ENCODE data around the gene IL17REL. TPM values are rescaled to one million over a fixed set of nuclear protein-coding genes. Genes with fewer than 3 reads are reported as not detected.

Gene IL17REL
- total RNA-seq (under 1 TPM; 0.20 to 0.29 TPM), polyA plus RNA-seq (not detected)

- H3K27me3 ChIP-seq (ENCODE audit: insufficient read depth, low read length, poor library complexity, severe bottlenecking): peaks cover 6% of the 10 kb centered on the region
- no peak within 1 kb of the TSS for H3K4me3 ChIP-seq (ENCODE audit: low read length)
- peaks cover 36% of the 10 kb centered on the region for H3K4me1 ChIP-seq (ENCODE audit: insufficient read depth, low read length)
- Mint-ChIP-seq H3K4me3 (peak within 1 kb of the TSS in 6 of 7 donors; percentile 20 to 70 (median 56)), H3K4me1 (peaks cover 7 to 27% (median 19%) of the 10 kb centered on the region in 3 donors), H3K27ac (peak within 1 kb of the TSS in 7 of 8 donors; percentile 27 to 92 (median 77)), H3K27me3 (peaks cover 3 to 7% of the 10 kb centered on the region in 2 donors), H3K36me3 (no peaks in the 10 kb centered on the region), H3K9me3 (no peaks in the 10 kb centered on the region)
- H3K36me3 ChIP-seq (ENCODE audit: insufficient read depth, low read length): no peaks in the 10 kb centered on the region
- H3K27ac ChIP-seq (ENCODE audit: low read depth, low read length): no peak within 1 kb of the TSS
- no peak for DNase-seq
- H3K9me3 ChIP-seq (ENCODE audit: low read length): no peaks in the 10 kb centered on the region
- ChIA-PET CTCF (interaction anchor here (1.4 kb wide), 1 partner anchor 18 kb away, joined by 8 read pairs; no protein-coding TSS in a partner anchor), POLR2A (no interaction called here)
Observed at GRCh38 chr22:50012211-50013181, at the start of gene IL17REL. TSS of gene IL17REL (minus strand) at chr22:50012765. CDS start at chr22:50012646, 119 bp downstream.

GRCh38 chr22:50061824-50062355, 49.3 kb upstream of the IL17REL start:
- H3K4me3 ChIP-seq (ENCODE audit: low read length): no peak overlapping the region
- H3K4me3 Mint-ChIP-seq: no peak overlapping the region
- DNase-seq: no peak
- peaks cover 0 to 12% (median 0%) of the 10 kb centered on the region in 3 donors for H3K4me1 Mint-ChIP-seq
- no peaks in the 10 kb centered on the region for H3K9me3 ChIP-seq (ENCODE audit: low read length)
- POLR2A ChIA-PET: no interaction called here
- no peak overlapping the region for H3K27ac Mint-ChIP-seq
- no peaks in the 10 kb centered on the region for H3K36me3 ChIP-seq (ENCODE audit: insufficient read depth, low read length)
- no peak overlapping the region for H3K27ac ChIP-seq (ENCODE audit: low read depth, low read length)
- no peaks in the 10 kb centered on the region for H3K36me3 Mint-ChIP-seq
- H3K27me3 ChIP-seq (ENCODE audit: insufficient read depth, low read length, poor library complexity, severe bottlenecking): peaks cover 4% of the 10 kb centered on the region
- H3K27me3 Mint-ChIP-seq: peaks cover 7 to 15% of the 10 kb centered on the region in 2 donors
- no peaks in the 10 kb centered on the region for H3K9me3 Mint-ChIP-seq
- CTCF ChIA-PET: no interaction called here
- no peaks in the 10 kb centered on the region for H3K4me1 ChIP-seq (ENCODE audit: insufficient read depth, low read length)

- H3K9me3 Mint-ChIP-seq: no peaks in the 10 kb centered on the region
- H3K36me3 Mint-ChIP-seq: no peaks in the 10 kb centered on the region
- Histone ChIP-seq H3K4me3 (ENCODE audit: low read length) (no peak overlapping the region), H3K27ac (ENCODE audit: low read depth, low read length) (no peak overlapping the region), H3K9me3 (ENCODE audit: low read length) (no peaks in the 10 kb centered on the region), H3K4me1 (ENCODE audit: insufficient read depth, low read length) (no peaks in the 10 kb centered on the region), H3K27me3 (ENCODE audit: insufficient read depth, low read length, poor library complexity, severe bottlenecking) (peaks cover 4% of the 10 kb centered on the region), H3K36me3 (ENCODE audit: insufficient read depth, low read length) (no peaks in the 10 kb centered on the region)
- no peak overlapping the region for H3K4me3 Mint-ChIP-seq
- no peak overlapping the region for H3K27ac Mint-ChIP-seq
- POLR2A ChIA-PET: no interaction called here
- peaks cover 0 to 12% (median 0%) of the 10 kb centered on the region in 3 donors for H3K4me1 Mint-ChIP-seq
- CTCF ChIA-PET: no interaction called here
- no peak for DNase-seq
- H3K27me3 Mint-ChIP-seq: peaks cover 7 to 21% of the 10 kb centered on the region in 2 donors
Observed at GRCh38 chr22:50061141-50061823, 48.7 kb upstream of the IL17REL start.

- CTCF ChIA-PET: no interaction called here
- Mint-ChIP-seq H3K27ac (no peak overlapping the region), H3K4me1 (peaks cover 0 to 12% (median 0%) of the 10 kb centered on the region in 3 donors)
Observed at GRCh38 chr22:50060441-50061140, 48.0 kb upstream of the IL17REL start.

GRCh38 chr22:50059881-50060262, 47.3 kb upstream of the IL17REL start:
- ChIA-PET CTCF (no interaction called here), POLR2A (no interaction called here)
- no peak for DNase-seq
- Mint-ChIP-seq H3K27me3 (peaks cover 15 to 34% of the 10 kb centered on the region in 2 donors), H3K4me1 (peaks cover 0 to 12% (median 0%) of the 10 kb centered on the region in 3 donors), H3K36me3 (no peaks in the 10 kb centered on the region), H3K4me3 (no peak overlapping the region), H3K9me3 (no peaks in the 10 kb centered on the region), H3K27ac (no peak overlapping the region)
- Histone ChIP-seq H3K4me3 (ENCODE audit: low read length) (no peak overlapping the region), H3K4me1 (ENCODE audit: insufficient read depth, low read length) (no peaks in the 10 kb centered on the region), H3K27me3 (ENCODE audit: insufficient read depth, low read length, poor library complexity, severe bottlenecking) (peaks cover 4% of the 10 kb centered on the region), H3K27ac (ENCODE audit: low read depth, low read length) (no peak overlapping the region), H3K36me3 (ENCODE audit: insufficient read depth, low read length) (no peaks in the 10 kb centered on the region), H3K9me3 (ENCODE audit: low read length) (no peaks in the 10 kb centered on the region)

More at GRCh38 chr22:50060441-50061140, 48.0 kb upstream of the IL17REL start:
- Mint-ChIP-seq H3K27me3 (peaks cover 8 to 28% of the 10 kb centered on the region in 2 donors), H3K9me3 (no peaks in the 10 kb centered on the region), H3K4me3 (no peak overlapping the region), H3K36me3 (no peaks in the 10 kb centered on the region)
- H3K4me3 ChIP-seq (ENCODE audit: low read length): no peak overlapping the region
- no peaks in the 10 kb centered on the region for H3K36me3 ChIP-seq (ENCODE audit: insufficient read depth, low read length)
- H3K4me1 ChIP-seq (ENCODE audit: insufficient read depth, low read length): no peaks in the 10 kb centered on the region
- no peaks in the 10 kb centered on the region for H3K9me3 ChIP-seq (ENCODE audit: low read length)
- H3K27ac ChIP-seq (ENCODE audit: low read depth, low read length): no peak overlapping the region
- H3K27me3 ChIP-seq (ENCODE audit: insufficient read depth, low read length, poor library complexity, severe bottlenecking): peaks cover 4% of the 10 kb centered on the region
- POLR2A ChIA-PET: no interaction called here
- DNase-seq: no peak

- no peak overlapping the region for H3K4me3 ChIP-seq (ENCODE audit: low read length)
- no peaks in the 10 kb centered on the region for H3K36me3 ChIP-seq (ENCODE audit: insufficient read depth, low read length)
- Mint-ChIP-seq H3K9me3 (peaks cover 0 to 1% (median 0%) of the 10 kb centered on the region in 5 donors), H3K36me3 (no peaks in the 10 kb centered on the region), H3K4me1 (peaks cover 0 to 12% (median 0%) of the 10 kb centered on the region in 3 donors), H3K4me3 (no peak overlapping the region), H3K27ac (no peak overlapping the region), H3K27me3 (peaks cover 15 to 39% of the 10 kb centered on the region in 2 donors)
- CTCF ChIA-PET: no interaction called here
- H3K4me1 ChIP-seq (ENCODE audit: insufficient read depth, low read length): no peaks in the 10 kb centered on the region
- no peak overlapping the region for H3K27ac ChIP-seq (ENCODE audit: low read depth, low read length)
- no peak for DNase-seq
- H3K27me3 ChIP-seq (ENCODE audit: insufficient read depth, low read length, poor library complexity, severe bottlenecking): peaks cover 4% of the 10 kb centered on the region
- no peaks in the 10 kb centered on the region for H3K9me3 ChIP-seq (ENCODE audit: low read length)
- POLR2A ChIA-PET: no interaction called here
Observed at GRCh38 chr22:50058906-50059880, 46.6 kb upstream of the IL17REL start.
